ENCODE results near the gene EHBP1.

DNA sequence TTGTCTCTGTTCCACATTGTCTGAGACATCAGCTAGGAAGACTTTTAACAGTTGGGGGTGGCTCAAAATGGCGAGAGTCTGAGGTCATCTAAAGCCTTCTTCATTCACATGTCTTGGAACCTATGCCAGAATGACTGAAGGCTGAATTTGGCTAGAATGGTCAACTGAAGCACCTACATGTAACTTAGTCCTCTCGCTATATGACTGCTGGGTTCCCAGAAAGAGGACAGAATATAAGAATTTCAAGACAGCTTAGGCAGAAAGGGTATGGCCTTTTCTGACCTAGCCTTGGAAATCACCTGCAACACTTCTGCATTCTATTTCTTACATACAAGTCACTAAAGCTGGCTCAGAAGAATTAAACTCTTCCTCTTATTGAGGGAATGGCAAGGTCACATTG lies 269.5 kb downstream of the EHBP1 start:
- TF ChIP-seq YY1 (IDR thresholded peaks at IDR 0.05; ENCODE audit: low read depth) = no peak
- TF ChIP-seq, protein P1, sequence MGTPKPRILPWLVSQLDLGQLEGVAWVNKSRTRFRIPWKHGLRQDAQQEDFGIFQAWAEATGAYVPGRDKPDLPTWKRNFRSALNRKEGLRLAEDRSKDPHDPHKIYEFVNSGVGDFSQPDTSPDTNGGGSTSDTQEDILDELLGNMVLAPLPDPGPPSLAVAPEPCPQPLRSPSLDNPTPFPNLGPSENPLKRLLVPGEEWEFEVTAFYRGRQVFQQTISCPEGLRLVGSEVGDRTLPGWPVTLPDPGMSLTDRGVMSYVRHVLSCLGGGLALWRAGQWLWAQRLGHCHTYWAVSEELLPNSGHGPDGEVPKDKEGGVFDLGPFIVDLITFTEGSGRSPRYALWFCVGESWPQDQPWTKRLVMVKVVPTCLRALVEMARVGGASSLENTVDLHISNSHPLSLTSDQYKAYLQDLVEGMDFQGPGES (IDR thresholded peaks at IDR 0.05; ENCODE audit: low read depth, low read length) = no peak
